ENCODE results near the gene CFLAR.

DNA sequence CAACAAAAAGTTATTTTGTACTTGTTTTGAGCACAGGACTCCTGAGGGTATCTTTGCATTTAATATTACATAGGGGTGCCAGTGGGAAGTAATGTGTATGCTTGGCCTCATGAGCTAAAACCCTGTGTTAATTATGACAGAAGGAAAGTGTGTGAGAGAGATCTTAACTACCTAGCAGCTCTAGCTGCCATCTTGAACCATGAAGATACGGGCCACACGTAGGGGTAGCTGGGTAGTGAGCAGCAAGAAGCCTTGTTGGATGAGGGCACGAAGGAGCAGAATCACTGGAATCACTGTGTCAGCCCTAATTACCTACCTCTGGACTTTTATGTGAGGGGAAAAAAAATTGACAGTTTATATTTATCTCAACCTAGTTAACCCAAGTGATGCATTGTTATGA, 51.6 kb downstream of the CFLAR start:
- TF ChIP-seq CTCF (IDR thresholded peaks at IDR 0.05; ENCODE audit: low read depth, low read length) (no peak), EZH2phosphoT487 (IDR thresholded peaks at IDR 0.05; ENCODE audit: low read depth) (no peak)
